SW480 (cell line): Measurements from ENCODE around the gene AP1M1.
"Not testable (repeated sequence)": the region's sequence is repeated elsewhere in the genome, so short reads cannot be mapped to it uniquely, and the experiment has no call there.

Experiments
- DNase-seq: peaks from one replicate; pipeline ENCODE4 v3.0.0-alpha.2; 2016; ENCODE audit warnings: low spot score

The AP1M1 gene

DNA sequence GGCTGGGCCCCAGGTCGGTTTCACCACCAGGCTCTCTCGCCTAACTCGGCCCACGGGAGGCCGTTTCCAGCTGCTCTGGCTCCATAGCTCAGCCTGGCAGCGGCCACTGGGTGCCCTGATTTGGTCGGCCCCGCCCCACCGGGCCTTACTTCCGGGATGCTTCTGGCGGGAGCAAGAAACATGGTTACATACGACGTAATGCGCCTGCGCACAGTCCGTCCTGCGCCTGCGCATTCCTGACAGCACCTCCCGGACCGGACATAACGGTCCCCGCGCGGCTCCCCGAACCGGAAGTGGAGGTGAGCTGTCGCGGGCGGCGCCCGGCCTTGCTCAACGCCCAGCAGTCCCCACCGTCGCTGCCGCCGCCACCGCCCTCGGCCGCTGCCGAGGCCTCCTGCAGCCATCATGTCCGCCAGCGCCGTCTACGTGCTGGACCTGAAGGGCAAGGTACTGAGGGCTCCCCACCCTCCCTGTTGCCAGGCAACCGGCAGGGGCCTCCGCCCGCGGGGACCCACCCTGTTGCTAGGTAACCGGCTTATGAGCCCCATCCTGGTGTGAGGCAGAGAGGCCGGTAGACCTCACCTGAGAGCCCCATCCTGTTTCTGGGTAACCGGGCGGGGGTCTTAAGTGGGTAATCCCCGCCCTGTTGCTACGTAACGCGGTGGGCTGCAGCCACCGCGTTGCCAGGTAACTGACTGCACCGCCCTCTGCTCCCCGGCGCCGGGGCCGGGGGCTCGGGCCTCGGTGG, at the start of gene AP1M1:
AP1M1 (plus strand) TSS at position 290 of the 748 bp plus-strand sequence; CDS start at position 406, 116 bp downstream.
- peak; percentile 96 for DNase-seq

DNA sequence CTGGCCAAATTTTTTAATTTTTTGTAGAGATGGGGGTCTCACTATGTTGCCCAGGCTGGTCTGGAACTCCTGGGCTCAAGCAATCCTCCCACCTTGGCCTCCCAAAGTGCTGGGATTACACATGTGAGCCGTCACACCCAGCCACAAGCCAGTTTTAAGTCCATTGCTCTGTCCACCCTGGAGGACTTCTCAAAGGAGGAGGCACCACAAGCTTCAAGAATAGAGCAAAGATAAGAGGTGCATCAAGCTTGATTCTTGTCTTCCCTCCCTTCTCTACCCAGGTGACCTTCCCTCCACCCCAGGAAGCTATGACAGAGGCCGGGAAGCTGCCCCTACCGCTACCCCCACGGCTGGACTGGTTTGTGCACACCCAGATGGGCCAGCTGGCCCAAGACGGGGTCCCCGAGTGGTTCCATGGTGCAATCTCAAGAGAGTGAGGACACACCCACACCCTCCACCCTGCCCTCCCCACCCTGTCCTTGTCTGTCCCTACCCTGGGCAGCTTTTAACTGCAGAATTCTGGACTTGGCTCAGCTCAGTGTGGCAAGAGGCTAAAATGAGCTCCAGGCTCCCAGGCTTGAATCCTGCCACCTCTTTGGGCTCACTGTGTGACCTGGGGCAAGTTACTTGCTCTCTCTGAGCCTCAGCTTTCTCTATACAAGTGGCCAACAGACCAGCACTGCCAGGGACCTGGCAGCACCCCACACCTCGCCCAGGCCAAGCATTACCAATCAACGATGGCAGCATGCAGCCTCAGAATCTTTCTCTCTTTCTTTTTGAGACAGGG, 49.1 kb upstream of the AP1M1 start:
- no peak for DNase-seq

DNA sequence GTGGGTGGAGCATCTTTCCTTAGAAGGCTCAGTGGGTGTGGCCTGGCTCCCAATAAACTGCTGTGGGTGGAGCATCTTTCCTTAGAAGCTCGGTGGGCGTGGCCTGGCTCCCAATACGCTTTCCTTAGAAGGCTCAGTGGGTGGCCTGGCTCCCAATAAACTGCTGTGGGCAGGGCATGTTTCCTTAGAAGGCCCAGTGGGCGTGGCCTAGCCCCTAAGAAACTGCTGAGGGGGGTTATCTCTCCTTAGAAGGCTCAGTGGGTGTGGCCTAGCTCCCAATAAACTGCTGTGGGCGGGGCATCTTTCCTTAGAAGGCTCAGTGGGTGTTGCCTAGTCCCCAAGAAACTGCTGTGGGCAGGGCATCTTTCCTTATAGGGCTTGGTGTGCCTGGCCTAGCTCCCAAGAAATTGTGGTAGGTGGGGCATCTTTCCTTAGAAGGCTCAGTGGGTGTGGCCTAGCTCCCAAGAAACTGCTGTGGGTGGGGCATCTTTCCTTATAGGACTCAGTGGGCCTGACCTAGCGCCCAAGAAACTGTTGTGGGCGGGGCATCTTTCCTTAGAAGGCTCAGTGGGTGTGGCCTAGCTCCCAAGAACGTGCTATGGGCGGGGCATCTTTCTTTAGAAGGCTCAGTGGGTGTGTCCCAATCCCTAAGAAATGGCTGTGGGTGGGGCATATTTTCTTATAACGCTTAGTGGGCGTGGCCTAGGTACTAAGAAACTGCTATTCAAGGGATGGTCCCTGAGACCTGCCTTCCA, 44.0 kb upstream of the AP1M1 start:
- DNase-seq: peak; percentile 31

DNA sequence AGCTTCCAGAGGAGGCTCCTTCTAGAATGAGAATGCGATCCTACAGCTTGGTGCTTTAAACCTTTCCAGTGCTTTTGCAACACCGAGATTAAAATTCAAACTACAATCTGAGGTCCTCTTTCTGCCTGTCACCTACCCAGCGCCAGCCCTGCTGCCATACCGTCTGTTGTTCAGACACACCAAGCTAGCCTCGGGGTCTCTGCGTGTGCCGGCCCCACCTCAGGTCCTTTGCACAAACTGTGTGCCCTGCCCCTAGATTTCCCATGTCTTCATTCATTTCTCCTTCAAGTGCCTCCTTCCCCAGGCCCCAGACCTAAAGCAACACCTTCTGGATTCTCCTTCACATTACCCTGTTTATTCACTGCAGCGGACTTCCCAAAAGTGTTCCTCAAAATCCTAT, 43.2 kb upstream of the AP1M1 start:
- no peak for DNase-seq

DNA sequence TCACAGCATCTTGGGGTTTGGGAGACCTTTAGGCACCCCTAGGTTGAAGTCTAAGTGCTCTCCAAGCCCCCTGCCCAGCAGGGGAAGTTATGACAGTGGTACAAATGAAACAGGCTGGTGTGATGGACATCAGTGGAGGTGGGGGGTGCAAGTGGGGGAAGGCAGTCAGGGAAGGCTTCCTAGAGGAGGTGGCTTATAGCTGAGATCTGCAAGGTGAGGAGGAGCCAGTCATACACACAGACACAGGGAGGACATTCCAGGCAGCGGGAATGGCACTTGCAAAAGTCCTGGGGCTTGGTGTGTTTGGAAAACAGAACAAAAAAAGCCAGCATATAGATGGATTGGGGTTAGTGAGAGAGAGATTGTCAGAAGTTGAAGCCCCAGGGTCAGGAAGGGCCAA, 42.6 kb upstream of the AP1M1 start:
- no peak for DNase-seq

DNA sequence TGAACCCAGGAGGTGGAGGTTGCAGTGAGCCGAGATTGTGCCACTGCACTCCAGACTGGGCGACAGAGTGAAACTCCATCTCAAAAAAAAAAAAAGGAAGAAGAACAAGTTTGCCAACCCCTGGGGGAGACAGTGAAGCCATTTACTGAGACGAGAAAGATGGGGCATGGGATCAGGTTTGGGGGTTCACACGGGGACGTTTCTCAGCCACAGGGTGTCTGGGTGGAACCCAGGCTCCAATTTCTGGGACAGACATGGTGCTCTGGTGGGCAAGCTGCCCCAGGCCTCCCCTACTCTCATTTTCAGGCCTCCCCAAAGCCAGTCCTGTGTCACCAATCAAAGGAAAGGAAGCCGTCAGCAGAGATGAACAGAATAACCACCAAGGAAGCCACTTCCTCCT, 40.8 kb upstream of the AP1M1 start:
- DNase-seq: no peak

DNA sequence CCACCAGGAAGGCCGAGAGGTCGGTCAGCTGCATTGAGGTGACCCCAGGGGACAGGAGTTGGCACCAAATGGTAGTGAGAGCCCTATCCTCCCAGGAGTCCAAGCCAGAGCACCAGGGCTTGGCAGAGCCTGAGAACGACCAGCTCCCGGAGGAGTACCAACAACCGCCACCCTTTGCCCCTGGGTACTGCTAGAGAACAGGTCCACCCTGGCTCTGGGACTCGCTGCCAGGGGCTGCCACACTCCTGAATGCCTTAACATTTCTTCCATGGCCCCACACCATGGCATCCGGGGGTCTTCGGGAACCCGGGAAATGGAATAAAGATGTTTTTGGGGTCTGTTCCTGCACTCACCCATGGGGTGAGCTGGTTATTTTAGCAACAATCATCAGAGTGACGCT, 40.1 kb upstream of the AP1M1 start:
- DNase-seq: no peak

DNA sequence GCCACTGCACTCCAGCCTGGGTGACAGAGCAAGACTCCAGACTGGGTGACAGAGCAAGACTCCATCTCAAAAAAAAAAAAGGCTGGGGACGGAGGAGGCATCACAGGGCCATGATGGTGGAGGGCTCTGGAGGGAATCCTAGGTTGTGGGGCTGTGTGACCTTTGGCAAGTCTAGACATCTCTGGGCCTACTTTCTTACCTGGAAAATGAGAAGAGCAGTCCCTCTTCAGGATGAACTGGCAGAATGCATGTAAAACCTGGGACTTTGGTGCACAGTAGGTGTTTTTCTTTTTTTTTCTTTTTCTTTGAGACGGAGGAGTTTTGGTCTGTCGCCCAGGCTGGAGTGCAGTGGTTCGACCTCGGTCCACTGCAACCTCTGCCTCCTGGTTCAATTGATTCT, 38.1 kb upstream of the AP1M1 start:
- no peak for DNase-seq

DNA sequence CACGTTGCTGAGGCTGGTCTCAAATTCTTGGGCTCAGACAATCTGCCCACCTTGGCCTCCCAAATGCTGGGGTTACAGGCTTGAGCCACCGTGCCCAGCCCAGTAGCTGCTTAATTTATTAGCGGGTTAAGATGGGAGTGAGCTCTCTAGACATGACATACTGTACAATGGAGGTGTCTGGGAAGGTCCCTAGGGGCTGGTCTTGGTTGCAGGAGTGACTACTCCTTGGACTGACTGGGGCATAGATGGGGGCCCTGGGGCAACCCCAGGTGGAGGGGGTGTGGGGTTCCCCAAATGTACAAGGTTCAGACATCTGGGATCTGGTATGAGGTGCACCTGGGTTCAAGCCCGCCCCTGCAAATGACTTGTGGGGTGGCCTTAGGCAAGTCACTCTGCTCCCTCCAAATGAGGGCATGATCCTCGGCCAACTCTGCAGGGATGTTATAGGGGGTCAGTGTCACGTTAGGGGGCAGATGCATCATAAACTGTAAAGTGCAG, 37.2 kb upstream of the AP1M1 start:
- no peak for DNase-seq

DNA sequence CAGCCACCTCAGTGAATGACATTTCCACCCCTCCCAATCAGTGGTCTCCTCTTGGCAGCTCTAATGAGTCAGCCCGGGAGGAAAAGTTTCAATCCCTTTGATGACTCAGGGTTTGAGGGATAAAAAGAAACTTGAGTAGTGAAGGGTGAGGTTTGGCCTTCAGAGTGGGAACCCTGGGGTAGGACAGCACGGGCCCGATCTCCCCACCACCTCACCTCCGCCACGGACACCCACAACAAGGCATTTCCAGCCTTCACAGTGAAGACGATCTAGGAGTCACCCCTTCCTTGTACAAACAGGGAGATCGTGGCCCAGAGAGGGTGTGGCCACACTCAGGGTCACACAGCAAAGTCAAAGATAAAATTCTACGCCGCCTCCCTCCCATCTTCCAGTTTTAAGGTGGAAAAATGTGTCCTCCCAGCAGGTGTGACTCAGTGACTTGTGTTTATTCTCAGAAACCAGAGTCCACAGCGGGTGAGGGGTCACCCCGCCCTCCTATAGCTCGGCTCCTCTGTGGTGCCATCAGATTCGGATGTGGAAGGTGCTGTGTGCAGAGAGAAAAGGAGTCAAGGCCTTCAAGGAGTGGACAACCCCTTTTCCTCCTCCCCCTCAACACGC, 36.7 kb upstream of the AP1M1 start:
- peak; percentile 88 for DNase-seq

DNA sequence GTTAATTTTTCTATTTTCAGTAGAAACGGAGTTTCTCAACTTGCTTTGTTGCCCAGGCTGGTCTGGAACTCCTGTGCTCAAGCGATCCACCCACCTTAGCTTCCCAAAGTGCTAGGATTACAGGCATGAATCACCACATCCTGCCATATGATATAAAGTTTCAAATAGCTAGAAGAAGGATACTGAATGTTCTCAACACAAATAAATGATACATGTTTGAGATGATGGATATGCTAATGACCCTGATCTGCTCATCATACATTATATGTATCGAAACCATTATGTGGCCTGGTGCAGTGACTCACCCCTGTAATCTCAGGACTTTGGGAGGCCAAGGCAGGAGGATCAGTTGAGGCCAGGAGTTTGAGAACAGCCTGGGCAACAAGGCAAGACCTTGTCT, 35.9 kb upstream of the AP1M1 start:
- DNase-seq: peak; percentile 74

DNA sequence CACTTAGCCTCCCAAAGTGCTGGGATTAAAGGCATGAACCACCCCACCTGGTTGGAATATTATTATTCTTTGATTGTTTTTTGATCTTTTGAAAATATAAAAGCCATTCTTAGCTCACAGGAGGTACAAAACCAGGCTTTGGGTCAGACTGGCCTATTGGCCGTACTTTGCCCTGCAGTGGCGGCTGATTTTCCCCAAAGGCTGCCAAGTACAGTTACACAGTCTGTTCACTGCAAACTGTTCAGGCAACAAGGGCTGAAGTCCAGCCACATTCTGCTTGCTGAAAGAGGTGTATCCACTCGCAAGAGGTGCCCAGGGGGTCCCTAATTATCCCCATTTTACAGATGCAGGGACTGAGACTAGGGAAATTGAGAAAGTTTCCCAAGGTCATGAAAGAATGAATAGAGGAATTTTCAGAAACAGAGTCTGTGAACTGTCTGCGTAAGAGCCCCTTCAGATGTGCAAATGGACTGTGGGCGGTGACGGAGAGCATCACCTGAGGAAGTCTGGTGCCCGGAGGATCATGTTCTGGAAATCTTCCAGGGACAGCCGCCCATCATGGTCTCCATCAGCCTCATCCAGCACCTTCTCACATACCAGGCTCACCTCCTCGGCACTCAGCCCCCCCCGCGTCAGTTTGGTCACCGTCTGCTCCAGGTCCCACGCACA, 33.4 kb upstream of the AP1M1 start:
- DNase-seq: no peak

DNA sequence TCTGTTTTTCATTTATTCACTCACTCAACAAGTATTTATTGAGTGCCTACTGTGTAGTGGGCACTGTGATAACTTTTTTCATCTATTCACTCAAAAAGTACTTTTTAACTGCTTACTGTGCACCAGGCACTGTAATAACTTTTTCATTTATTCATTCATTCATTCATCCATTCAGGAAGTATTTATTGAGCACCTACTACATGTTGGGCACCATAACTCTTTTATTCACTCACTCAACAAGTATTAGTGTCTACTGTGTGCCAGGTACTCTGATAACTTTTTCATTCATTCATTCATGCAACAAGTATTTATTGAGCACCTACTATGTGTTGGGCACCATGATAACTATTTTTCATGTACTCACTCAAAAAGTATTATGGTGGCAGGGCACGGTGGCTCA, 31.3 kb upstream of the AP1M1 start:
- DNase-seq: no peak

DNA sequence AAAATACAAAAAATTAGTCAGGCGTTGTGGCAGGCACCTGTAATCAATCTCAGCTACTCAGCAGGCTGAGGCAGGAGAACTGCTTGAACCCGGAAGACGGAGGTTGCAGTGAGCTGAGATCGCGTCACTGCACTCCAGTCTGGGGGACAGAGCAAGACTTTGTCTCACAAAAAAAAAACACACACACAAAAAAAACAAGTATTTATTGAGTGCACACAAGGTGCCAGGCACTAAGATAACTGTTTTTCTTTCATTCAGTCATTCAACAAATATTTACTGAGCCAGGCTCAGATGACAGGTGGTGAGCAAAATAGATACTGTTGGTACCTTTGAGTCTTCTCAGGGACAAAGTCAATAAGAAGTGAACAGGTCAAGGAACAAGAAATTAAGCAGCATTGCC, 30.7 kb upstream of the AP1M1 start:
- DNase-seq: no peak

DNA sequence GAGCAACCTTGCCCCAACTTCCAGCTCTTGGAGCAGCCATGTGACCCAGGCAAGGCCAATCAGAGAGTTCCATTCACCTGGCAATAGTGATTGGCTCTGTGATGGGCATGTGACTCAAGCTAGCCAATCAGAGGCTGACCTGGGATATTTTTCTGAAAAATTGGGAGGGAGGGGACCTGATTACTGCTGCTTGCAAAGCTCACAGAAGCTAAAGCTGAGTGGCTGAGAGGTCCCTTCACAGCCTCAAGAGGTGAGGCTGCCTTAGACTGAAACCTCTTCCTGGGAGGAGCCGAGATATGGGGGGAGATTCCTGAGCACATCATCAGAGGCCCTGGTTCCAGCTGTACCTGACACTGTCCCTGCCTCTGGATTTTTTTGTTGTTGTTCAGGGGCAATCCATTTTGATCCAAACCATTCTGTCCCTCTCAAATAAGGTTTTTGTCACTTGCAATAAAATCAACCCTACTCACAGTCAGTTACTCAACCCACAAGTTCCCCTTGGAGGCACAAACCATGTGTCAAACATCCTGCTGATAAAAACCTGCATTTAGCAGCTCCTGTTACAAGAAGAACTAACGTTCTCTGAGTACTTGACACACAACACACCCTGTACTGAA, 29.1 kb upstream of the AP1M1 start:
- no peak for DNase-seq

DNA sequence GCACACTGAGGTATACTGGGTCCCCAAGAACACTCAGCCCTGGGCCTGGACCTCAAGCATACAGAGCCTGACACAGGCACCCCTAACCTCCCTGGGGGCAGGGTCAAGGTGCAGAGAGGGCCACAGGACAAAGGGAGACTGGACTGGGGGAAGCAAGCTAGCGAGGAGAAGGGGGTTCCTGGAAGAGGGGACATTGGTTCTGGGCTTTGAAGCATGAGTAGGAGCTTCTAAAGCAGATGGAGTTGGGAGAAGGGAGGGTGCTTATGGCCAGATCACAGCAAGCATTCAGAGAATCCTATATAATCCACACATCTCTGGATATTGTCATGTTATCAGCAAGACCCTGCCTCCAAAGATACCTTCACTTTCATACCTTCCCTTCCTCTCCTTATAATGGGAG, 27.6 kb upstream of the AP1M1 start:
- no peak for DNase-seq

DNA sequence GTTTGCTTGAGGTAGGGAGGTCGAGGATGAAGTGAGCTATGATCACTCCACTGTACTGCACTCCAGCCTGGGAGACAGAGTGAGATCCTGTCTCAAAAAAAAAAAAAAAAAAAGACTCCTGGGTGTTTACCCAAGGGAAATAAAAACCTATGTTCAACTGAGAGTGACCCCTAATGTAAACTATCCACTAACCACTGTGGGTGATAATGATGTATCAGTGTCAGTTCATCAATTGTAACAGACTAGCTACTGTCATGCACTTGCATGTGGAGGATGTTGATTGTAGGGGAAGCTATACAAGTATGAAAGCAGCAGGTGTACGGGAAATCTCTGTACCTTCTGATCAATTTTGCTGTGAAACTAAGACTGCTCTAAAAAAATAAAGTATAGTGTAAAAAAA, 21.8 kb upstream of the AP1M1 start:
- no peak for DNase-seq

DNA sequence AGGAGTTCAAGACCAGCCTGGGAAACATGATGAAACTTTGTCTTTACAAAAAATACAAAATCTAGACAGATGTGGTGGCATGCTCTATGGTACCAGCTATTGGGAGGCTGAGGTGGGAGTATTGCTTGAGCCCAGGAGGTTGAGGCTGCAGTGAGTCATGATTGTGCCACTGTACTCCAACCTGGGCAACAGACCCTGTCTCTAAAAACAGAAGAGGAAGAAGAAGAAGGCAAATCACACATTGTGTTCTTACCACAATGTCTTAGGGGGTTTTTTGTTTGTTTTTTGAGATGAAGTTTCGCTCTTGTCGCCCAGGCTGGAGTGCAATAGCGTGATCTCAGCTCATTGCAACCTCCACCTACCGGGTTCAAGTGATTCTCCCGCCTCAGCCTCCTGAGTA, 18.8 kb upstream of the AP1M1 start:
- not testable (repeated sequence) for DNase-seq

DNA sequence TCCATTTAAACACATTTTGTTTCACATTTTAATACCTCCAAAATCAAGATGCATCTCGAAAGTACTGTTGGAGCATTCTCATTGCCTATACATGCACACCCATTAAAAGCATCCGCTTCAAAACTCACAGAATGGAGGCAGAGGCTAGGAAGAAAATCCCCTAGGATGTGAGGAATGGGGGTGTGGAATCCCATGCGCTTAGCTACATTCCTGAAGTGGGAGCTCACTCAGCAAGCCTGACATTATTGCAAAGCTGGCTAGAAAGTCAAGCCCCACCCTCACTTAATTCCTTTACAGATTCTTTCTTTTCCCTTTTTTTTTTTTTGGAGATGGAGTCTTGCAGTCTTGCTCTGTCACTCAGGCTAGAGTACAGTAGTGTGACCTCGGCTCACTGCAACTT, 17.1 kb upstream of the AP1M1 start:
- DNase-seq: no peak

DNA sequence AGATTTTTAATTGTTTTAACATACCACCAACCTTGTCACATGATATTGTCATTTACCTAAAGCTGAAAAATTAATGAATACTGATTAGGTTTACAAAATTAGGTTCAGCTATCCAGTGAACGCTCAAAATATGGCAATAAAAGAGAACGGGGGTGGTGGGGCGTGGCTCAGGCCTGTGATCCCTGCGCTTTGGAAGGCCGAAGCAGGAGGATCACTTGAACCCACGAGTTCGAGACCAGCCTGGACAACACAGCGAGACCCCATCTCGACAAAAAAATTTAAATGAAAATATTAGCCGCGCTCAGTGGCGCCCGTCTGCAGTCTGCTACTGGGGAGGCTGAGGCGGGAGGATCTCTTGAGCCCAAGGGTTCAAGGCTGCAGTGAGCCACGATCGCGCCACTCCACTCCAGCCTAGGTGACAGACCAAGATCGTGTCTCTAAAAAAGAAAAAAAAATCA, 13.0 kb upstream of the AP1M1 start:
- DNase-seq: no peak

DNA sequence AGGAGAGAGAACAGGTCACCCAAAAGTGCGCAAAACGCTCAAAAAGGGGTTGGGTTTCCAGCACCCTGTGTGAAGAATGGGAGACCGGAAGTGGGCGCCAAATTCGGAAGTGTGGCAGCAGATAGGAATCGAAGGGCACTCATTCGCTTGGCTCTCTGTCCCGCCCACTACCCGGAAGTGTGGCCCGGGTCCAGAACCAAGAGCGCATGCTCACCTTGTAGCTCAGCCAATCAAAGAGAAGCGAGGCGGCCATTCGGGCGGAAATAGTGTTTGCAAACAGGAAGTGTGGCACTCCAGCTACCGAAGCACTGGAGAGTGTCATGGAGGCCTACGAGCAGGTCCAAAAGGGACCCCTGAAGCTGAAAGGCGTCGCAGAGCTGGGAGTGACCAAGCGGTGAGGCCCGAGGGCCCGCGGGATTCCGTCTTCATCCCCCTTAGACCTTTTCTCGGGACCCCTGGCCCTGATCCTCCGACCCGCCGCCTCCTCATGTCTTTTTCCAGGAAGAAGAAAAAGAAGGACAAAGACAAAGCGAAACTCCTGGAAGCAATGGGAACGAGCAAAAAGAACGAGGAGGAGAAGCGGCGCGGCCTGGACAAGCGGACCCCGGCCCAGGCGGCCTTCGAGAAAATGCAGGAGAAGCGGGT, 12.5 kb upstream of the AP1M1 start, which contains the start of gene FAM32A:
FAM32A (plus strand) TSS at position 288 of the 645 bp plus-strand sequence; CDS start at position 321, 33 bp downstream.
- DNase-seq: peak; percentile 99
